IMR-90 (cell line): Measurements from ENCODE around the gene STOX1. TPM values are rescaled to one million over a fixed set of nuclear protein-coding genes. Genes with fewer than 3 reads are reported as not detected.

Experiments used
- ATAC-seq: fragments of 200-7000 bp; cut with Tn5 transposase; 2 replicates; pipeline ENCODE4 v1.9.1; 2020; ENCODE audit warnings: low read depth, mild to moderate bottlenecking, moderate library complexity
- BruUV-seq: library from RNA; stranded (reverse); fragments of 400-500 nt; replicated peaks from 2 replicates; lab custom pipeline; 2021; lab: Mats Ljungman, UMichigan
- CTCF ChIA-PET: fragments of 300-600 bp; formaldehyde crosslinking; extraction: SDS; loops from one replicate; lab custom pipeline; 2021; ENCODE audit warnings: antibody characterized with exemption; lab: Yijun Ruan, JAX
- POLR2A ChIA-PET: fragments of 300-600 bp; sonication (Branson Sonifier 250); formaldehyde crosslinking; loops from one replicate; lab custom pipeline; 2022; ENCODE audit warnings: antibody characterized with exemption; ENCODE audit not compliant: unreplicated experiment; lab: Charles Lee
- DNase-seq: peaks from one replicate; pipeline ENCODE4 v3.0.0; 2013
- H2AFZ ChIP-seq: replicated peaks from 2 replicates; pipeline ENCODE3; 2013; ENCODE audit warnings: low read length, mild to moderate bottlenecking; ENCODE audit not compliant: poor library complexity
- H2AK5ac ChIP-seq: 2 replicates; pipeline ENCODE4 v1.6.1; 2013; ENCODE audit warnings: low read depth, low read length, inconsistent platforms
- H2AK9ac ChIP-seq: replicated peaks from 2 replicates; pipeline ENCODE3; 2013; ENCODE audit warnings: mild to moderate bottlenecking, low read depth, low read length, moderate library complexity; ENCODE audit not compliant: poor library complexity
- H2BK120ac ChIP-seq: 2 replicates; pipeline ENCODE4 v1.6.1; 2013; ENCODE audit warnings: low read depth, low read length, inconsistent platforms
- H2BK15ac ChIP-seq: 3 replicates; pipeline ENCODE4 v1.6.1; 2013; ENCODE audit warnings: low read depth, low read length, inconsistent platforms
- H2BK20ac ChIP-seq: 2 replicates; pipeline ENCODE4 v1.6.1; 2013; ENCODE audit warnings: low read depth, mild to moderate bottlenecking, inconsistent platforms, low read length, moderate library complexity
- H2BK5ac ChIP-seq: 2 replicates; pipeline ENCODE4 v1.6.1; 2013; ENCODE audit warnings: mild to moderate bottlenecking, low read depth, low read length, inconsistent platforms; ENCODE audit not compliant: poor library complexity, severe bottlenecking
- H3K14ac ChIP-seq: replicated peaks from 2 replicates; pipeline ENCODE4 v1.6.1; 2013; ENCODE audit warnings: low read depth, low read length, inconsistent platforms
- H3K18ac ChIP-seq: 2 replicates; pipeline ENCODE4 v1.6.1; 2013; ENCODE audit warnings: low read depth, low read length, control low read depth
- H3K23ac ChIP-seq: 2 replicates; pipeline ENCODE4 v1.6.1; 2013; ENCODE audit warnings: low read depth, low read length, inconsistent platforms
- H3K27ac ChIP-seq: 2 replicates; pipeline ENCODE4 v1.5.1; 2013; ENCODE audit warnings: mild to moderate bottlenecking, control low read depth, low read length; ENCODE audit not compliant: insufficient read depth
- H3K27me3 ChIP-seq: 2 replicates; pipeline ENCODE4 v1.6.1; 2013; ENCODE audit warnings: low read length; ENCODE audit not compliant: control insufficient read depth, insufficient read depth
- H3K36me3 ChIP-seq: 2 replicates; pipeline ENCODE4 v1.6.1; 2013; ENCODE audit warnings: low read length, mixed read lengths; ENCODE audit not compliant: control insufficient read depth, insufficient read depth
- H3K4ac ChIP-seq: 2 replicates; pipeline ENCODE4 v1.6.1; 2013; ENCODE audit warnings: low read depth, low read length, inconsistent platforms
- H3K4me1 ChIP-seq: 2 replicates; pipeline ENCODE4 v1.6.1; 2013; ENCODE audit warnings: low read length, mixed read lengths; ENCODE audit not compliant: control insufficient read depth, insufficient read depth
- H3K4me2 ChIP-seq: 2 replicates; pipeline ENCODE4 v1.6.1; 2013; ENCODE audit warnings: low read depth, mild to moderate bottlenecking, control low read depth, low read length, moderate library complexity
- H3K4me3 ChIP-seq: 2 replicates; pipeline ENCODE4 v1.5.1; 2013; ENCODE audit warnings: low read depth, mild to moderate bottlenecking, control low read depth, low read length, moderate library complexity; ENCODE audit not compliant: insufficient read depth
- H3K56ac ChIP-seq: 2 replicates; pipeline ENCODE4 v1.6.1; 2013; ENCODE audit warnings: low read length, inconsistent platforms; ENCODE audit not compliant: insufficient read depth; ENCODE audit errors: extremely low read depth
- H3K79me1 ChIP-seq, 2 experiments: 2 replicates each; pipeline ENCODE4 v1.6.1; 2013; ENCODE audit warnings: low read length in 2 of 2, inconsistent platforms in 1 of 2, low read depth in 1 of 2
- H3K9ac ChIP-seq: 2 replicates; pipeline ENCODE4 v1.6.1; 2013; ENCODE audit warnings: low read depth, low read length, control low read depth
- H3K9me1 ChIP-seq: 2 replicates; pipeline ENCODE4 v1.6.1; 2013; ENCODE audit warnings: low read length, inconsistent platforms; ENCODE audit not compliant: insufficient read depth
- H3K9me3 ChIP-seq: 2 replicates; pipeline ENCODE4 v1.6.1; 2013; ENCODE audit warnings: low read length; ENCODE audit not compliant: control insufficient read depth, insufficient read depth
- H4K20me1 ChIP-seq: 2 replicates; pipeline ENCODE4 v1.6.1; 2013; ENCODE audit warnings: low read length, inconsistent platforms; ENCODE audit not compliant: insufficient read depth
- H4K5ac ChIP-seq: 2 replicates; pipeline ENCODE4 v1.6.1; 2013; ENCODE audit warnings: mild to moderate bottlenecking, low read depth, low read length, control low read depth
- H4K8ac ChIP-seq, 2 experiments: 2 replicates each; pipeline ENCODE4 v1.6.1; 2013; ENCODE audit warnings: low read depth in 2 of 2, low read length in 2 of 2, control low read depth in 1 of 2, inconsistent platforms in 1 of 2
- H4K91ac ChIP-seq: 2 replicates; pipeline ENCODE4 v1.6.1; 2013; ENCODE audit warnings: low read depth, low read length, inconsistent platforms; ENCODE audit not compliant: insufficient read depth
- BHLHE40 ChIP-seq: fragments of 150-350 bp; IDR thresholded peaks from 2 replicates; pipeline ENCODE4 v1.6.1; 2016; ENCODE audit warnings: mild to moderate bottlenecking, low read depth, low read length
- CEBPB ChIP-seq: IDR thresholded peaks from 2 replicates; pipeline ENCODE4 v1.6.1; 2012; ENCODE audit warnings: low read depth, low read length, improper control_type of control experiment
- CHD1 ChIP-seq: IDR thresholded peaks from 2 replicates; pipeline ENCODE4 v1.6.1; 2012; ENCODE audit warnings: low read depth, low read length, improper control_type of control experiment
- FOS ChIP-seq: fragments of 150-350 bp; IDR thresholded peaks from 2 replicates; pipeline ENCODE4 v1.6.1; 2016; ENCODE audit warnings: low read depth, low read length
- MAFK ChIP-seq: IDR thresholded peaks from 2 replicates; pipeline ENCODE4 v1.6.1; 2012; ENCODE audit warnings: low read depth, low read length, improper control_type of control experiment
- MAZ ChIP-seq: IDR thresholded peaks from 2 replicates; pipeline ENCODE4 v1.6.1; 2012; ENCODE audit warnings: low read depth, mild to moderate bottlenecking, low read length, improper control_type of control experiment, moderate library complexity, borderline replicate concordance
- MXI1 ChIP-seq: IDR thresholded peaks from 2 replicates; pipeline ENCODE4 v1.6.1; 2012; ENCODE audit warnings: low read depth, mild to moderate bottlenecking, low read length, moderate library complexity, borderline replicate concordance
- NFE2L2 ChIP-seq: fragments of 150-350 bp; IDR thresholded peaks from 2 replicates; pipeline ENCODE4 v1.6.1; 2016; ENCODE audit warnings: low read depth, mild to moderate bottlenecking, low read length
- POLR2A ChIP-seq: IDR thresholded peaks from 2 replicates; pipeline ENCODE4 v1.6.1; 2012; ENCODE audit warnings: mild to moderate bottlenecking, low read depth, low read length
- RAD21 ChIP-seq: IDR thresholded peaks from 2 replicates; pipeline ENCODE4 v1.6.1; 2012; ENCODE audit warnings: low read length, improper control_type of control experiment
- RCOR1 ChIP-seq: IDR thresholded peaks from 2 replicates; pipeline ENCODE4 v1.6.1; 2012; ENCODE audit warnings: mild to moderate bottlenecking, low read length, improper control_type of control experiment; ENCODE audit not compliant: insufficient replicate concordance
- RFX5 ChIP-seq: IDR thresholded peaks from 2 replicates; pipeline ENCODE4 v1.8.0; 2012; ENCODE audit warnings: low read depth, mild to moderate bottlenecking, low read length, moderate library complexity
- SMC3 ChIP-seq: fragments of 150-350 bp; IDR thresholded peaks from 2 replicates; pipeline ENCODE4 v1.6.1; 2016; ENCODE audit warnings: low read depth, mild to moderate bottlenecking, antibody characterized with exemption, low read length, moderate library complexity
- WGBS, 2 experiments: methylation state at CpG; one replicate each; pipeline versions ENCODE4 v1.1.5 to v1.1.7; 2013; ENCODE audit warnings: missing lambda C conversion rate in 2 of 2; ENCODE audit not compliant: insufficient read length in 1 of 2; ENCODE audit errors: extremely low coverage in 2 of 2; 5-methylcytosine and 5-hydroxymethylcytosine counted together
- dilution Hi-C: fragments of 300-500 bp; cut with HindIII; formaldehyde crosslinking; loops from one replicate; pipeline ENCODE4 v1.14.3; 2018; ENCODE audit warnings: low sequenced_read_pairs; ENCODE audit not compliant: unreplicated experiment
- in situ Hi-C: fragments of 300-500 bp; cut with MboI; formaldehyde crosslinking; loops from 3 replicates; pipeline ENCODE4 v1.14.3; 2019; ENCODE audit warnings: low sequenced_read_pairs, inconsistent platforms, mixed read lengths
- intact Hi-C: fragments of 100-400 bp; cut with micrococcal nuclease; formaldehyde crosslinking; loops from 2 replicates; pipeline ENCODE4 v1.10.0; 2022
- polyA plus RNA-seq, 3 experiments: library from polyadenylated mRNA; depleted of rRNA; stranded (reverse); fragments of >200 nt; gene quantifications; 2 replicates each; pipeline ENCODE4 v1.2.3, GENCODE V29; 2012; ENCODE audit warnings: low replicate concordance in 1 of 3
- total RNA-seq: library from RNA; depleted of rRNA; stranded (reverse); fragments of >200 nt; gene quantifications from 2 replicates; pipeline ENCODE4 v1.2.3, GENCODE V29; 2012
- TF ChIP-seq, protein P1 (sequence below): conservative IDR thresholded peaks from 2 replicates; pipeline ENCODE4 v1.5.1; 2012; ENCODE audit warnings: mild to moderate bottlenecking, low read depth, low read length, improper control_type of control experiment
- TF ChIP-seq, protein P2 (sequence below): fragments of 150-350 bp; IDR thresholded peaks from 2 replicates; pipeline ENCODE4 v1.6.1; 2016; ENCODE audit warnings: low read depth, mild to moderate bottlenecking, low read length, moderate library complexity, borderline replicate concordance
- TF ChIP-seq, protein P3 (sequence below): fragments of 150-350 bp; IDR thresholded peaks from 2 replicates; pipeline ENCODE4 v1.6.1; 2017; ENCODE audit warnings: mild to moderate bottlenecking, antibody characterized with exemption, low read length, low read depth

STOX1 gene
- total and polyA plus RNA-seq, 2 of the 4 experiments (the other 2 are of a cell fraction) = 0.03 to 0.18 TPM

DNA sequence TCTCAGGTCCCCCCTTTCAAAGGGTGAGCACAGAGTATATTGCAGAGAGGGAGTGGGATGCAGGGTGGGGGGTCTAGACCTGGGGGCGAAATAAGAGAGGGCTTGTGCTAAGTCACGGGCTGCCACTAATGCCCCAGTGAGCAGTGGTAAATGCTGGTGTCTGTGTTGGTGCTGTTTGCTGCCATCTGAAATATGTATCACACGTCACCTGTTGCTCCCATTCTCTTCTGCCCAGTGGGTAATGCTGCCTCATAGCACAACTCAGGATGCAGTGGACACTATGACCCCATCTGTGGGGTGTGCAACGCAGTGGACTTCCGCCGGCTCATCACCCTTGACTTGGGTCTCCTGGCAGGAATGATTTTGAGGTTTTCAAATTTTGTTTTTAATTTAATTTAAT lies 2.6 kb downstream of the STOX1 start:
- intact Hi-C loops (no loop called here), in situ Hi-C loops (no loop called here), dilution Hi-C loops (no loop called here)
- Histone ChIP-seq H3K18ac (no peak overlapping the region), H4K20me1 (no peaks in the 10 kb centered on the region), H2BK20ac (no peak overlapping the region), H4K91ac (no peak overlapping the region), H3K36me3 (no peaks in the 10 kb centered on the region), H3K14ac (no peak overlapping the region), H3K27ac (no peak overlapping the region), H3K9ac (no peak overlapping the region), H2BK5ac (no peak overlapping the region), H3K79me1 (no peaks in the 10 kb centered on the region), H2AK5ac (no peak overlapping the region), H3K9me3 (no peaks in the 10 kb centered on the region), H4K8ac (no peak overlapping the region), H3K23ac (no peak overlapping the region), H3K9me1 (no peaks in the 10 kb centered on the region), H3K4ac (no peak overlapping the region), H4K5ac (no peak overlapping the region), H2AK9ac (no peak overlapping the region), H3K27me3 (peaks cover 51% of the 10 kb centered on the region), H3K56ac (no peak overlapping the region), H3K4me2 (no peak overlapping the region), H2BK120ac (no peak overlapping the region), H3K4me3 (no peak overlapping the region), H2BK15ac (no peak overlapping the region), H2AFZ (no peak overlapping the region), H3K4me1 (peaks cover 2% of the 10 kb centered on the region; the same call in 1 of the 2 replicates)
- TF ChIP-seq POLR2A = no peak
- no peak for TF ChIP-seq SMC3
- no peak for TF ChIP-seq NFE2L2
- TF ChIP-seq CHD1 = no peak
- no peak for TF ChIP-seq BHLHE40
- no peak for TF ChIP-seq MAZ
- TF ChIP-seq, protein P1, sequence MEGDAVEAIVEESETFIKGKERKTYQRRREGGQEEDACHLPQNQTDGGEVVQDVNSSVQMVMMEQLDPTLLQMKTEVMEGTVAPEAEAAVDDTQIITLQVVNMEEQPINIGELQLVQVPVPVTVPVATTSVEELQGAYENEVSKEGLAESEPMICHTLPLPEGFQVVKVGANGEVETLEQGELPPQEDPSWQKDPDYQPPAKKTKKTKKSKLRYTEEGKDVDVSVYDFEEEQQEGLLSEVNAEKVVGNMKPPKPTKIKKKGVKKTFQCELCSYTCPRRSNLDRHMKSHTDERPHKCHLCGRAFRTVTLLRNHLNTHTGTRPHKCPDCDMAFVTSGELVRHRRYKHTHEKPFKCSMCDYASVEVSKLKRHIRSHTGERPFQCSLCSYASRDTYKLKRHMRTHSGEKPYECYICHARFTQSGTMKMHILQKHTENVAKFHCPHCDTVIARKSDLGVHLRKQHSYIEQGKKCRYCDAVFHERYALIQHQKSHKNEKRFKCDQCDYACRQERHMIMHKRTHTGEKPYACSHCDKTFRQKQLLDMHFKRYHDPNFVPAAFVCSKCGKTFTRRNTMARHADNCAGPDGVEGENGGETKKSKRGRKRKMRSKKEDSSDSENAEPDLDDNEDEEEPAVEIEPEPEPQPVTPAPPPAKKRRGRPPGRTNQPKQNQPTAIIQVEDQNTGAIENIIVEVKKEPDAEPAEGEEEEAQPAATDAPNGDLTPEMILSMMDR = no peak
- no peak for TF ChIP-seq FOS
- no peak for TF ChIP-seq RAD21
- TF ChIP-seq MXI1 = no peak
- TF ChIP-seq, protein P2, sequence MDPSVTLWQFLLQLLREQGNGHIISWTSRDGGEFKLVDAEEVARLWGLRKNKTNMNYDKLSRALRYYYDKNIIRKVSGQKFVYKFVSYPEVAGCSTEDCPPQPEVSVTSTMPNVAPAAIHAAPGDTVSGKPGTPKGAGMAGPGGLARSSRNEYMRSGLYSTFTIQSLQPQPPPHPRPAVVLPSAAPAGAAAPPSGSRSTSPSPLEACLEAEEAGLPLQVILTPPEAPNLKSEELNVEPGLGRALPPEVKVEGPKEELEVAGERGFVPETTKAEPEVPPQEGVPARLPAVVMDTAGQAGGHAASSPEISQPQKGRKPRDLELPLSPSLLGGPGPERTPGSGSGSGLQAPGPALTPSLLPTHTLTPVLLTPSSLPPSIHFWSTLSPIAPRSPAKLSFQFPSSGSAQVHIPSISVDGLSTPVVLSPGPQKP = no peak
- no peak for TF ChIP-seq CEBPB
- no peak for TF ChIP-seq RFX5
- no peak for TF ChIP-seq RCOR1
- TF ChIP-seq MAFK = no peak
- TF ChIP-seq, protein P3, sequence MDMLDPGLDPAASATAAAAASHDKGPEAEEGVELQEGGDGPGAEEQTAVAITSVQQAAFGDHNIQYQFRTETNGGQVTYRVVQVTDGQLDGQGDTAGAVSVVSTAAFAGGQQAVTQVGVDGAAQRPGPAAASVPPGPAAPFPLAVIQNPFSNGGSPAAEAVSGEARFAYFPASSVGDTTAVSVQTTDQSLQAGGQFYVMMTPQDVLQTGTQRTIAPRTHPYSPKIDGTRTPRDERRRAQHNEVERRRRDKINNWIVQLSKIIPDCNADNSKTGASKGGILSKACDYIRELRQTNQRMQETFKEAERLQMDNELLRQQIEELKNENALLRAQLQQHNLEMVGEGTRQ = no peak
- ChIA-PET CTCF (no interaction called here), POLR2A (no interaction called here)
- DNase-seq (no peak), ATAC-seq (no peak)
- BruUV-seq = no TSS peak
- WGBS, 2 experiments = 60% methylated on average over 2 of the region's 6 CpGs; no CpG with 5 or more reads in 1 of the 2 experiments
